Prostate gland (tissue), 2 donors: ENCODE measurements around the gene NACC1. TPM values are rescaled to one million over a fixed set of nuclear protein-coding genes. Genes with fewer than 3 reads are reported as not detected.
"Not testable (repeated sequence)": the region's sequence is repeated elsewhere in the genome, so short reads cannot be mapped to it uniquely, and the experiment has no call there.

Source experiments
- DNase-seq: peaks from one replicate; pipeline ENCODE4 v3.0.0-alpha.2; 2019; ENCODE audit warnings: low spot score
- H3K27ac ChIP-seq, 2 donors: fragments of 200-600 bp; sonication (generic); 2 replicates each; pipeline ENCODE4 v1.5.1; 2017 to 2019
- H3K27me3 ChIP-seq: fragments of 200-600 bp; sonication (generic); replicated peaks from 2 replicates; pipeline ENCODE4 v1.5.1; 2019; ENCODE audit not compliant: insufficient read depth
- H3K36me3 ChIP-seq, 2 donors: fragments of 200-600 bp; sonication (generic); 1 replicate in 1 of 2; 2 replicates in 1 of 2; pipeline versions ENCODE4 v1.5.1 to v1.8.1; 2017 to 2019
- H3K4me1 ChIP-seq: fragments of 200-600 bp; sonication (generic); replicated peaks from 2 replicates; pipeline ENCODE4 v1.5.1; 2019
- H3K4me3 ChIP-seq, 2 donors: fragments of 200-600 bp; sonication (generic); 2 replicates each; pipeline ENCODE4 v1.5.1; 2017 to 2019
- H3K9me3 ChIP-seq: fragments of 200-600 bp; sonication (generic); 2 replicates; pipeline ENCODE4 v1.5.1; 2017
- POLR2A ChIP-seq: fragments of 450-650 bp; IDR thresholded peaks from one replicate; pipeline ENCODE4 v1.6.1; 2016; ENCODE audit warnings: antibody characterized with exemption, mild to moderate bottlenecking
- POLR2AphosphoS5 ChIP-seq: sonication (generic); formaldehyde crosslinking; IDR thresholded peaks from one replicate; pipeline ENCODE4 v1.6.1; 2017; ENCODE audit warnings: antibody characterized with exemption
- WGBS: methylation state at CpG from one replicate; pipeline ENCODE4 v1.1.5; 2018; 5-methylcytosine and 5-hydroxymethylcytosine counted together
- intact Hi-C: fragments of 100-400 bp; cut with DNase I; formaldehyde crosslinking; loops from one replicate; pipeline ENCODE4 v1.14.2; 2022
- total RNA-seq, 2 donors: library from RNA; depleted of rRNA; stranded (reverse); fragments of >200 nt; gene quantifications; one replicate each; pipeline ENCODE4 v1.1.0, GENCODE V29; 2016
- TF ChIP-seq, protein P1 (sequence below), 4 experiments: fragments of 200-600 bp in 2 of 4; fragments of 450-650 bp in 2 of 4; sonication (generic) in 2 of 4; IDR thresholded peaks; 1 replicate in 3 of 4; 2 replicates in 1 of 4; pipeline ENCODE4 v1.5.1; 2016 to 2019; ENCODE audit warnings: antibody characterized with exemption in 4 of 4, mild to moderate bottlenecking in 2 of 4, moderate library complexity in 2 of 4

NACC1 gene
- total RNA-seq, 2 donors from 2014 or later = 52.4 to 91.9 TPM

DNA sequence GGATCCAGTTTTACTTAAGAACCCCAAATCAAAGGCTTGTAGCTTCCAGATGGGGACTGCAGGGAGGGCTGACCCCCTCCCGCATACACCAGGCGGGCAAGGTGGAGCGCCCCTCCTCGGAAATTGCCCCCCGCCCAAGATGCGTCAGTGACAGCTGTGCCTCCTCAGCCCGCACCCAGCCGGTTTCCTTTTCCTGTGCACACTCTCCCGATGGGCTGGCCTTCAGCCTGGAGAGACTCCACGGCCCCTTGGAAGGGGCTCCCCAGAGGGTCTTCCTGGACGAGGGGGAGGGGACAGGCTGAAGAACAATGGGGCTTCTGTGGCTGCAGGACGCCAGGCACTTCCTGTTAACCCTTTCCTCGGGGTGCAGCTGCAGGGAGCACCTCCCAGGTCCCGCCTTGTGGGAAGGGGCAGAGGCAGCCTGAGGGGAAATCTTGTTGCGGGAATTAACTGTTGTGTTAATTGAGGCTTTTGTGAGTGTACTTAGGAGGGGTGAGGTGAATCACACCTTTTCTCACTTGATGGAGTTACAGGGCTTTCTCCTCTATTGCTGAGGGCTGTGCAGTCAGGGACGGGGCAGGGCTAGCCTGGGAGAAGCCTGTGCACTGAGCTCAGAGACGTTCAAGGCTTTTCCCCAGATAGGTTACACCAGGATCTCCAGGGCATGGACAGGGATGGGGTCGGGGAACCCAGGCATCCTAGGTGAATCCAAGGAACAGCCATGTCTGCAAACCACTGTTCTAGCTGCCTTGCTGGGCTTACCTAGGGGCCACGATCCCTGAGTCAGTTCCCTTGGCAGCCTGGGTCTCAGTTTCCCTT is 46.5 kb downstream of the NACC1 start:
- H3K27ac ChIP-seq = peak overlapping the region; percentile 93 to 94
- no peaks in the 10 kb centered on the region for H3K27me3 ChIP-seq
- peaks cover 8% of the 10 kb centered on the region for H3K4me1 ChIP-seq
- no peaks in the 10 kb centered on the region for H3K36me3 ChIP-seq
- peak overlapping the region; percentile 4 to 12 for H3K4me3 ChIP-seq
- intact Hi-C loops = no loop called here
- no peak for DNase-seq
- H3K9me3 ChIP-seq = no peaks in the 10 kb centered on the region
- 11% methylated on average over 19 of the region's 19 CpGs for WGBS
- TF ChIP-seq POLR2A (no peak), POLR2AphosphoS5 (peak; percentile 28)
- TF ChIP-seq, protein P1, sequence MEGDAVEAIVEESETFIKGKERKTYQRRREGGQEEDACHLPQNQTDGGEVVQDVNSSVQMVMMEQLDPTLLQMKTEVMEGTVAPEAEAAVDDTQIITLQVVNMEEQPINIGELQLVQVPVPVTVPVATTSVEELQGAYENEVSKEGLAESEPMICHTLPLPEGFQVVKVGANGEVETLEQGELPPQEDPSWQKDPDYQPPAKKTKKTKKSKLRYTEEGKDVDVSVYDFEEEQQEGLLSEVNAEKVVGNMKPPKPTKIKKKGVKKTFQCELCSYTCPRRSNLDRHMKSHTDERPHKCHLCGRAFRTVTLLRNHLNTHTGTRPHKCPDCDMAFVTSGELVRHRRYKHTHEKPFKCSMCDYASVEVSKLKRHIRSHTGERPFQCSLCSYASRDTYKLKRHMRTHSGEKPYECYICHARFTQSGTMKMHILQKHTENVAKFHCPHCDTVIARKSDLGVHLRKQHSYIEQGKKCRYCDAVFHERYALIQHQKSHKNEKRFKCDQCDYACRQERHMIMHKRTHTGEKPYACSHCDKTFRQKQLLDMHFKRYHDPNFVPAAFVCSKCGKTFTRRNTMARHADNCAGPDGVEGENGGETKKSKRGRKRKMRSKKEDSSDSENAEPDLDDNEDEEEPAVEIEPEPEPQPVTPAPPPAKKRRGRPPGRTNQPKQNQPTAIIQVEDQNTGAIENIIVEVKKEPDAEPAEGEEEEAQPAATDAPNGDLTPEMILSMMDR (IDR thresholded peaks at IDR 0.05) = no peak

DNA sequence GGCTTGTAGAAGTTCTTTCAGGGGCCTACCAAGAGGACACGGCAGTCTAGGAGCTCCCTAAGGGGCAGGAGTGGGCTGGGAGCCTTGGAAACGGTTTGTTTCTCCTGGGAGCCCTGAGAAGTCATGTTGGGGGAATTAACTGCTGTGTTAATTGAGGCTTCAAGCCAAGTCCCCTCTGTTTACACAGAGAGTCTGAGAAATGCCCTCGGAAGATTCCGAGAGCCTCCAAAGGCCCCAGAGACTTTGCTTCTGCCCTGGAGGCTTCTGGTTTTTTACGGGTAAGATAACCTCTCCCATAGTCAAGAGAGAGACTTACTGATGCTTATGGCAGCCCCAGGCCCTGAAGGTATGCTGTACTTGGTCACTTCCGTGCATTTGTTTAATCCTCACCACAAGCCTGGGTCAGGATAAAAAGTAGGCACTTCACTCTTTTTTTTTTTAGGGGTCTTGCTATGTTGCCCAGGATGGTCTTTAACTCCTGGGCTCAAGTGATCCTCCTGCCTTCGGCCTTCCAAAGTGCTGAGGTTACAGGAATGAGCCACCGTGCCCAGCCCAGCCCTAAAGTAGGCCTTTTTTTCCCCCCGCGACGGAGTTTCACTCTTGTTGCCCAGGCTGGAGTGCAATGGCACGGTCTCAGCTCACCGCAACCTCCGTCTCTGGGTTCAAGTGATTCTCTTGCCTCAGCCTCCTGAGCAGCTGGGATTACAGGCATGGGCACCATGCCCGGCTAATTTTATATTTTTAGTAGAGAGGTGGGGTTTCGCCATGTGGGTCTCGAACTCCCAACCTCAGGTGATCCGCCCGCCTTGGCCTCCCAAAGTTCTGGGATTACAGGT is 47.3 kb downstream of the NACC1 start:
- WGBS = 74% methylated on average over 19 of the region's 19 CpGs
- peaks cover 8% of the 10 kb centered on the region for H3K4me1 ChIP-seq

DNA sequence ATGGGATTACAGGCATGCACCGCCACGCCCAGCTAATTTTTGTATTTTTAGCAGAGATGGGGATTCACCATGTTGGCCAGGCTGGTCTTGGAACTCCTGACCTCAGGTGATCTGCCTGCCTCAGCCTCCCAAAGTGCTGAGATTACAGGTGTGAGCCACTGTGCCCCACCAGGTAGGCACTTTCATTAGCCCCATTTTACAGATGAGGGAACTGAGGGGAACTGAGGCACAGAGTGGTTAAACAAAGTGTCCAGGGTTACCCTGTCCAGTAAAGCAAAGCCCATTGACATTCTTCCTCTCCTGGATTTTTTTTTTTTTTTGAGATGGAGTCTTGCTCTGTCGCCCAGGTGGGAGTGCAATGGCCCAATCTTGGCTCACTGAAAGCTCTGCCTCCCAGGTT is 48.1 kb downstream of the NACC1 start:
- H3K9me3 ChIP-seq, H3K4me3 ChIP-seq, H3K36me3 ChIP-seq, intact Hi-C loops, H3K4me1 ChIP-seq, H3K27me3 ChIP-seq, DNase-seq, H3K27ac ChIP-seq: not testable (repeated sequence)
- WGBS = 89% methylated on average over 3 of the region's 3 CpGs

More for the DNA sequence above, 47.3 kb downstream of the NACC1 start:
- Histone ChIP-seq H3K27ac (peak overlapping the region; percentile 93 to 94), H3K4me3 (no peak overlapping the region), H3K27me3 (no peaks in the 10 kb centered on the region), H3K36me3 (no peaks in the 10 kb centered on the region), H3K9me3 (no peaks in the 10 kb centered on the region)
- intact Hi-C loops = no loop called here
- TF ChIP-seq POLR2A = no peak
- TF ChIP-seq, protein P1 (IDR thresholded peaks at IDR 0.05) = no peak
- no peak for TF ChIP-seq POLR2AphosphoS5
- DNase-seq = no peak

DNA sequence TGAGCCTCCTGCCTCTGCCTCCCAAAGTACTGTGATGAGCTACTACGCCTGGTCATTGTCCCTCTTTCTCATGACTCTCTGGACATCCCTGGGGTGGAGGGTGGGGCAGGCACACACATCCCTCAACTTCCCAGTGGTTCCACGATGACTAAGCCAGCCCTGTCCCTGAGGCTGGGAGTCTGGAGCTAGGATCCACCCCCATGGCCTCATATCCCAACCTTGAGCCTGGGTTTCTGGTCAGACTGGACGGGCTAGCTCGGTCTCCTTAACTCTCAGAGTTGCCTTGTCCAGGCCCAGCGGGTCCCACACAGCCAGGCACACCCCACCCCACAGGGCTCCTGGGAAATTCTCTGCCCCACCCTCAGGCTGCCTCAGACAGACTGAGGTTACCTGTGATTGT is 51.7 kb downstream of the NACC1 start:
- H3K27ac ChIP-seq = no peak overlapping the region
- TF ChIP-seq POLR2AphosphoS5 = no peak
- TF ChIP-seq, protein P1 (IDR thresholded peaks at IDR 0.05) = no peak
- TF ChIP-seq POLR2A = no peak
- intact Hi-C loops = no loop called here
- no peaks in the 10 kb centered on the region for H3K9me3 ChIP-seq
- no peaks in the 10 kb centered on the region for H3K27me3 ChIP-seq
- no peak overlapping the region for H3K4me3 ChIP-seq
- H3K36me3 ChIP-seq = no peaks in the 10 kb centered on the region
- WGBS = 75% methylated on average over 5 of the region's 5 CpGs
- H3K4me1 ChIP-seq = no peaks in the 10 kb centered on the region
- no peak for DNase-seq

DNA sequence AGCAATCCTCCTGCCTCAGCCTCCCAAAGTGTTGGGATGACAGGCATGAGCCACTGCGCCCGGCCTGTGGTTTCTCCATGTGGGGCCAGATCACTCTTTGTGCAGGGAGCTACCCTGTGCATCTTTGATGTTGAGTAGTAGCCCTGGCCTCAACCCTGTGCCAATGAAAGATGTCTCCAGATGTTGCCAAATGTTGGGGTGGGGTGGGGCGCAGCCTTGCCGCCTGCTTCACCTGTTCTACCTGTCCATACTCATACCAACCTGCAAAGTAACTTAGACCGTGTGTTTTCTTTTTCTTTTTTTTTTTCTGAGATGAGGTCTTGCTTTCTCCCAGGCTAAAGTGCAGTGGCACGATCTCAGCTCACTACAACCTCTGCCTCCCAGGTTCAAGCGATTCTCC is 53.1 kb downstream of the NACC1 start:
- Histone ChIP-seq H3K36me3 (no peaks in the 10 kb centered on the region), H3K9me3 (no peaks in the 10 kb centered on the region), H3K27ac (no peak overlapping the region), H3K4me3 (no peak overlapping the region), H3K4me1 (no peaks in the 10 kb centered on the region), H3K27me3 (no peaks in the 10 kb centered on the region)
- intact Hi-C loops = no loop called here
- no peak for TF ChIP-seq POLR2A
- no peak for DNase-seq
- WGBS = 89% methylated on average over 7 of the region's 7 CpGs
